T-helper 2 cell treated with Interferon-gamma antibody and Interleukin-4, amounts not matched to agents 100 ng/mL and 5 ng/mL, for 36 hours (primary cell): ENCODE data around the gene CNNM3. TPM values are rescaled to one million over a fixed set of nuclear protein-coding genes. Genes with fewer than 3 reads are reported as not detected.

ENCODE experiments used
- intact Hi-C: fragments of 100-400 bp; cut with micrococcal nuclease; formaldehyde crosslinking; loops from one replicate; pipeline ENCODE4 v1.15.1; 2023
- total RNA-seq: library from RNA; stranded (reverse); gene quantifications from 2 replicates; pipeline ENCODE4 v1.2.3, GENCODE V29; 2022

Gene CNNM3
- total RNA-seq, 1 donor from 2014 or later = 31.1 TPM

GRCh38 chr2:96838345-96839292 lies 22.6 kb downstream of the CNNM3 start:
- intact Hi-C loops = loop anchor here (1.0 kb wide), 1 partner anchor 22 kb away; the partner anchor contains the start of gene CNNM3

GRCh38 chr2:96839293-96839874 lies 23.3 kb downstream of the CNNM3 start:
- intact Hi-C loops = loop anchor here (1.0 kb wide), 1 partner anchor 23 kb away; the partner anchor contains the start of gene CNNM3

- intact Hi-C loops = loop anchor here (1.0 kb wide), 1 partner anchor 24 kb away; the partner anchor contains the start of gene CNNM3
Measured at GRCh38 chr2:96839875-96840850, 24.1 kb downstream of the CNNM3 start.

- intact Hi-C loops = no loop called here
Measured at GRCh38 chr2:96841701-96842495, 25.8 kb downstream of the CNNM3 start.

DNA sequence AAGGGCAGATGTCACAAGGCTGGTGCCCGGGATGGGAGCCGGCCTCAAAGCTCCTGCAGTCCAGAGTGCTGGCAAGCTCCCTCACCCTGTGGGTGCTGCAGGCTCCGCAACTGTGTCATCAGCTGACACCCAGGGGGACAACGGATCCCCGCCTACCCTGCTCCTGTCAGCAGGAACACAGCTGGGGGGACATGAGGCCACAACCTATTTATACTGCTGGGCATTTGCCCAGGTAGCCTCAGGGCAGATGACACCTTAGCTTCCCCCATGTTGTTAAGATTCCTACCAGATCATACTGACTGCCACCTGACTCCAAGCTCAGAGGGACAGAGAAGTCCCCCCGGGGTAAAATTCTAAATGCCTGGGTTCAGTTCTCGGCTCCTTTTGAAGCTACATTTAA lies 26.5 kb downstream of the CNNM3 start:
- intact Hi-C loops = no loop called here

DNA sequence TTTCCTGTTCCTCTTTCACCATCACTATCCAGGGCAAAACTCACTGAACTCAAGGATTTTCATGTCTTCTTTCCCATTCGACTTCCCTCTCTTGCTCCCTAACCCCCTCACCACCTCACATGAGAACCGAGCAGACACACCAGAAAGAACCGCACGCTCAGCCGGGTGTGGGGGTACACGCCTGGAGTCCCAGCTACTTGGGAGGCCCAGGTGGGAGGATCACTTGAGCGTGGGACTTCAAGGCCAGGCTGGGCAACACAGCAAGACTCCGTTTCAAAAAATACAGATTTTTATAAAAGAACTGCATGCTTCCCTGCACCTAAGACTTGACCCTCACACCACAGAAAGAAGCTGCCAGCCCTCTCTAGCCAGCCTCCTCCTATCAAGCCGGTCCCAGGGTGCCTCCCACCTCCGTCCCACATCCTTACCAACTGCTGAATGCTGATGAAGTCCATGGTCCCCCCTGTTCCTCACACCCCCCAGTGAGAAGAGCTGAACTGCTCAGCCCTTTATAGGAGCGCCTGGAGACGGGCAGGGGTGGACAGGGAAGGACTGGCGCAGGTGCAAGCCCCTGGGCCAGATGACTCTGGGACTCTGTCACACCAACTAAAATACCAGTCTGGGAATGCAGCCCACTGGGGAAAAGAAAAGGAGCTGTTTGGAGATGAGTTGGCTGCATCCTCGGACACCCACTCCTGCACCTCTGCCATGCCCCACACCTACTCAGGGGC lies 27.6 kb downstream of the CNNM3 start, which contains the start of gene ANKRD23:
TSS of gene ANKRD23 (minus strand) at position 484 of the 731 bp plus-strand sequence. CDS start at position 455, 29 bp downstream.
- intact Hi-C loops = no loop called here

- intact Hi-C loops = no loop called here
Measured at GRCh38 chr2:96844405-96844808, 28.3 kb downstream of the CNNM3 start.

DNA sequence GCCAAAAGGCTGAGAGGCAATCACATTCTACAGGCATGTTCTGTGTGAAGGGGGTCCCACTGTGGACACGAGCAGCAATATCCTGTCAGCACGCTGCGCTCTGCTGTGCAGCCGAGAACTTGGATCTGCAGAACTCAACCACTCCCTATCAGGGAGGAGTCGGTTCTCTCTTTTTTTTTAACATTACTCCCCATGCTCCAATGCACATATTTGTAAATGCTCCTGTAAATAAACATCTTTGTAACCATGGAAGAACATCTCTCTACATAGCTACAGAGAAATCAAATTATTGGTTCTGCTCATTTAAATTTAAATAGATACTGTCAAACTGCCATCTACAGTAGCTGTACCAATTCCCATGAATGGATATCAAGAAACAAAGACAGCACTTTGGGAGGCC lies 30.8 kb downstream of the CNNM3 start:
- intact Hi-C loops = no loop called here

DNA sequence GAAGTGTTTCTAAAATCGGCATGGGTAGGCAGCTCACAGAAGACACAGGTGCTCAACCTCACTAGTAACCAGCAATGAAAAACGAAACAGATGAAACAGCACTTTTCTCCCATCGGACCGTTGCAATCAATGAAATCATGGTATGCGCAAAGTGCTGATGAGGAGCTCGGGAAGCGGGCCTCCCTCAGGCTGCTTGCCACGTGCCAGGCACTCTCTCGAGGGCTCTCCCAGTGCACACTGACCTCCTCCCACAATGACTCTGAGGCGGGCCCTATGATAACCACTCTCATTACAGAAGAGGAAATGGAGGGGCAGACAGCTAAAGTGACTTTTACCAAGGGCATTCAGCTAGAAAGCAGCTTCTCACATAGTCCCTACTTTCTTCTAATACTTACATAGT lies 31.5 kb downstream of the CNNM3 start:
- intact Hi-C loops = no loop called here

DNA sequence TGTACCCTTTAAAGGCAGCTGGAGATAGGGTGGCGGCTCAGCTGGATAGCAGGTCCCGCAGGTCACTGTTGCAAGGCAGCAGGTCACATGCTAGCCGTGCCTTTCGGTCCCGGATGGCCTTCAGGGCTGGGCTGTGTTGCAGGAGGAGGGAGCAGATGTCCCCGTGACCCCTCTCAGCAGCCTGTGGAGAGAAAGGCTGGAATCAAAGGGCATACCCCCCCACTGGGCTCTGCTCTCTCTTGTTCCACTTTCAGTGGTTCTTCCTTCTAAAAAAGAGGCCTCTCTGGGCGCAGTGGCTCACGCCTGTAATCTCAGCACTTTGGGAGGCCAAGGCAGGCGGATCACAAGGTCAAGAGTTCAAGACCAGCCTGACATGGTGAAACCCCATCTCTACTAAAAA lies 32.2 kb downstream of the CNNM3 start:
- intact Hi-C loops = no loop called here

GRCh38 chr2:96852667-96853066 lies 36.6 kb downstream of the CNNM3 start:
- intact Hi-C loops = no loop called here

DNA sequence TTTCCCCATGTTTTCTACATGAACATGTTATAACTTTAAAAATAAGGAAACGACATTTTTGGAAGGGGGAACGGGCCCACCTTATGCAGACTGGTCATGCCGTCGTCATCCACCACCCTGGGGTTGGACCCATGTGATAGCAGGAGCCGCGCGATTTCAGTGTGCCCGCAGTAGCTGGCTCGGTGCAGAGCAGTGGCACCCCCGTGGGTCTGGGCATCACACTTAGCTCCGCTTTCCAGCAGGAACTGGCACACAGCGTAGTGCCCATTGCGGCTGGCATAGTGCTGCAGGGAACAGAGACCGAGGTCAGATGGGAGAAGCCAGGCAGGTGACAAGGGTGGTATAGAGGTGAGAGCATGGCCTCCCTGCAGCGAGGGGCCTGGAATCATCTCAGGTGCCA lies 37.3 kb downstream of the CNNM3 start:
- intact Hi-C loops = no loop called here

DNA sequence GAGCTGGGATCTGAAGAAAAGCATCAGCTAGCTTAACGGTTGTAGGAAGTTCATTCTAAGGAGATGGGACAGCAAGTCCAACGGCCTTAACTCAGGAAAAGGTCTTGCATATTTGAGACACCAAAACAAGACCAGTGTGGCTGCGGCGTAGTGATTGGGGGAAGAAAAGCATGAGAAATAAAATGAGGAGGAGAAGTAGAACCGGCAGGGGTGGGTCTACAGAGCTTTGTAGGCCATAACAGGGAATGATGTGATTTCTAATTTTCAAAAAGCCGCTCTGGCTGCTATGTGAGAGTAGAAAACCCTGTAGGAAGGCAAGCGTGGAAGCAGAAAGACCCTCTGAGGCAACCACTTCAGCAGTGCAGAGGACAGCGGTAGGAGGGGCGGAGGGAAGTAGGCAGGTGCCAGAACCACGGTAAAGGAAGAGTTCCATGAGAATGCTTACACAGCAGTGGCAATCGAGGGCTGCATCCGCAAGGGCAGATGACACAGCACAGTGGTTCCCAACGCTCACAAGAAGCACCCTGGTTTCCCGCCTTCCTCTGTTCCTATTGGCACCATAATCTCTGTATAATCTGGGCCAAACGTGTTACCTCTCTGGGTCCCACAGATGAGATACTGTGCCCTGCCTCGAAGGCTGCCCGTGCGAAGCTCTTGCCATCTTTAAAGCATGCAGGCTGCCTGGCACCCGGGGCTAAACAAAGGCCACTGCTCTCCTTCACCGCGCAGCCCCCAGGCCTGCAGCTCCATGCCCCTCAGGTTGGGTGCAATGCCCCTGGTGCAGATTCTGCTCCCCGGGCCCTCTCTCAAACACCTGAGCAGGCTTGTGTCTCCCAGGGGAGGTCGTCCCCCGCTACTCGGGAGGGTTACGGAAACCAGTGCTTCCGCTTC lies 41.0 kb downstream of the CNNM3 start:
- intact Hi-C loops = loop anchor here (5.0 kb wide), 3 partner anchors 95 to 220 kb away; partner anchors contain the start of genes CNNM4 and KANSL3

- intact Hi-C loops = loop anchor here (1.0 to 5.0 kb wide), 9 partner anchors 10 to 319 kb away; partner anchors contain the start of genes CNNM3, CNNM4 and KANSL3
Measured at GRCh38 chr2:96857667-96858372, 41.8 kb downstream of the CNNM3 start, which contains the start of gene ANKRD39. TSS of gene ANKRD39 (minus strand) at chr2:96858016. CDS start at chr2:96857987, 29 bp downstream.

DNA sequence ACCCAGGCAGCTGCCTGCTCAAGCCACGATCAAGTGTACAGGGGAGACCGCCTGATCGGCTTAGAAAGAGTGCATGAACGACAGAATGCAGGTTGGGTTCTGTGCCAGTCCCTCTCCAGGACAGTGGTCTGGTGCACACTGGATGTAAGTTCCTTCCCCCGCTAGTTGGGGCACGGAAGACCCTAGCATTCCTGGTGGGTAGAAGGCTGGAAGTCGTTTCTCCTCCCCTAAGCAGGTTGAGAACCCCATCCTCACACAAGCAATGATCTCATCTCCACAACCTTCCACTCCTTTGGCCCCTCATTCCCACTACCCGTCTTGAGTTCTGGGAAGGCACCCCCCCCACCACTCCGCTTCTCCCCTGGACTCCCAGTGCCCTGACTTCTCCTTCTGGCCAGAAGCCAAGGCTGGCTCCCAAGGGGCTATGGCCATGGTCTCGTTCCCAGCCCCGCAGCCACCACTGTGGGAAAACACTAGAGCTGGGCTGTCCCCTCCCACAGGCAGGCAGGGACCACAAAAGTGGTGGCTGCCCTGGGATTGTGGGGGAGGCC lies 43.1 kb downstream of the CNNM3 start:
- intact Hi-C loops = loop anchor here (2.0 to 5.0 kb wide), 4 partner anchors 97 to 320 kb away; partner anchors contain the start of genes CNNM4 and KANSL3

DNA sequence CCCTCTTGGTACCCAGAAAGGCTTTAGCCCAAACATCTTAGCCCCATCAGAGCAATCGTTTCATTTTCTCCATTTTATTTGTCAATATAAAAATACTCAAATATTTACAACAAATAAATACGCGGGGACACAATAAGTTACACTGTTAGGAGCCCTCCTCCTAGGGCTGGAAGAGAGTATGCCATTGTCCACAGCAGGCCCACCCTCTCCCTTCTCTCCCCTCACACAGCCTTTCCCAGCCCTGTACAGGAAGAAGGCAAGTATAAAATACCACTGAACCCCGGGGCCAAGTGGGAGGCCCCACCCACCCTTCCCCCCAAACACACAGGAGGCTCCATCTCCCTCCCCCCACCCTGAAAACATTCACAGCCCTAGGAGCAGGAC lies 43.6 kb downstream of the CNNM3 start:
- intact Hi-C loops = loop anchor here (2.0 to 5.0 kb wide), 4 partner anchors 97 to 321 kb away; partner anchors contain the start of genes CNNM4 and KANSL3
